ENCODE data around the gene DLK1.

- TF ChIP-seq CTCF (IDR thresholded peaks at IDR 0.05) (no peak), POLR2A (IDR thresholded peaks at IDR 0.05) (no peak)
These were observed 3.4 kb upstream of the DLK1 start for GRCh38 chr14:100723135-100723829.

All from testis (tissue), 2 donors.